Endothelial cell of umbilical vein (primary cell): ENCODE results near the gene BRK1.
"Not testable (repeated sequence)": the region's sequence is repeated elsewhere in the genome, so short reads cannot be mapped to it uniquely, and the experiment has no call there.

Experiments used
- CTCF ChIP-seq, 2 donors: IDR thresholded peaks; 1 replicate in 1 of 2; 2 replicates in 1 of 2; pipeline ENCODE4 v1.5.1; 2011; ENCODE audit warnings: low read length in 2 of 2, mild to moderate bottlenecking in 2 of 2, moderate library complexity in 2 of 2, control low read depth in 1 of 2, inconsistent platforms in 1 of 2, low read depth in 1 of 2; ENCODE audit not compliant: insufficient read depth in 1 of 2; ENCODE audit errors: extremely low read depth in 1 of 2
- MYC ChIP-seq: IDR thresholded peaks from one replicate; pipeline ENCODE4 v1.6.1; 2011; ENCODE audit warnings: mild to moderate bottlenecking, low read depth, low read length
- POLR2A ChIP-seq: IDR thresholded peaks from 2 replicates; pipeline ENCODE4 v1.6.1; 2012; ENCODE audit warnings: low read depth, mild to moderate bottlenecking, control low read depth, low read length
- POLR2AphosphoS5 ChIP-seq: IDR thresholded peaks from 2 replicates; pipeline ENCODE4 v1.6.1; 2012; ENCODE audit warnings: low read depth, mild to moderate bottlenecking, control low read depth, low read length, moderate library complexity; ENCODE audit not compliant: insufficient read depth

GRCh38 chr3:10090774-10091173 is 24.7 kb upstream of the BRK1 start:
- not testable (repeated sequence) for TF ChIP-seq CTCF (IDR thresholded peaks at IDR 0.05; ENCODE audit: extremely low read depth in 1 of 2, insufficient read depth in 1 of 2, low read depth in 1 of 2, low read length in 2 of 2); POLR2A; MYC; POLR2AphosphoS5
